Transverse colon (tissue), 3 donors: Measurements from ENCODE around the gene PTPN1.

Experiments used
- CTCF ChIP-seq, 5 experiments: fragments of 200-600 bp in 3 of 5; fragments of 450-650 bp in 2 of 5; sonication (generic) in 3 of 5; IDR thresholded peaks; 1 replicate in 2 of 5; 2 replicates in 3 of 5; pipeline ENCODE4 v1.5.1; 2016 to 2017; ENCODE audit warnings: antibody characterized with exemption in 5 of 5, inconsistent platforms in 3 of 5, mild to moderate bottlenecking in 2 of 5, moderate library complexity in 1 of 5
- EP300 ChIP-seq: sonication (generic); formaldehyde crosslinking; IDR thresholded peaks from one replicate; pipeline ENCODE4 v1.6.1; 2017; ENCODE audit warnings: antibody characterized with exemption, low read depth

GRCh38 chr20:50550531-50550930 lies 40.3 kb downstream of the PTPN1 start:
- TF ChIP-seq EP300, result no peak
- TF ChIP-seq CTCF (IDR thresholded peaks at IDR 0.05), result no peak
